HG03432 (cell line): ENCODE results near the gene RBM27.
"Not testable (repeated sequence)": the region's sequence is repeated elsewhere in the genome, so short reads cannot be mapped to it uniquely, and the experiment has no call there.

Experiments used
- ATAC-seq: cut with Tn5 transposase; IDR thresholded peaks from one replicate; pipeline ENCODE4 v1.9.1; 2021; ENCODE audit warnings: mild to moderate bottlenecking, moderate library complexity; ENCODE audit not compliant: unreplicated experiment

RBM27 gene, protein sequence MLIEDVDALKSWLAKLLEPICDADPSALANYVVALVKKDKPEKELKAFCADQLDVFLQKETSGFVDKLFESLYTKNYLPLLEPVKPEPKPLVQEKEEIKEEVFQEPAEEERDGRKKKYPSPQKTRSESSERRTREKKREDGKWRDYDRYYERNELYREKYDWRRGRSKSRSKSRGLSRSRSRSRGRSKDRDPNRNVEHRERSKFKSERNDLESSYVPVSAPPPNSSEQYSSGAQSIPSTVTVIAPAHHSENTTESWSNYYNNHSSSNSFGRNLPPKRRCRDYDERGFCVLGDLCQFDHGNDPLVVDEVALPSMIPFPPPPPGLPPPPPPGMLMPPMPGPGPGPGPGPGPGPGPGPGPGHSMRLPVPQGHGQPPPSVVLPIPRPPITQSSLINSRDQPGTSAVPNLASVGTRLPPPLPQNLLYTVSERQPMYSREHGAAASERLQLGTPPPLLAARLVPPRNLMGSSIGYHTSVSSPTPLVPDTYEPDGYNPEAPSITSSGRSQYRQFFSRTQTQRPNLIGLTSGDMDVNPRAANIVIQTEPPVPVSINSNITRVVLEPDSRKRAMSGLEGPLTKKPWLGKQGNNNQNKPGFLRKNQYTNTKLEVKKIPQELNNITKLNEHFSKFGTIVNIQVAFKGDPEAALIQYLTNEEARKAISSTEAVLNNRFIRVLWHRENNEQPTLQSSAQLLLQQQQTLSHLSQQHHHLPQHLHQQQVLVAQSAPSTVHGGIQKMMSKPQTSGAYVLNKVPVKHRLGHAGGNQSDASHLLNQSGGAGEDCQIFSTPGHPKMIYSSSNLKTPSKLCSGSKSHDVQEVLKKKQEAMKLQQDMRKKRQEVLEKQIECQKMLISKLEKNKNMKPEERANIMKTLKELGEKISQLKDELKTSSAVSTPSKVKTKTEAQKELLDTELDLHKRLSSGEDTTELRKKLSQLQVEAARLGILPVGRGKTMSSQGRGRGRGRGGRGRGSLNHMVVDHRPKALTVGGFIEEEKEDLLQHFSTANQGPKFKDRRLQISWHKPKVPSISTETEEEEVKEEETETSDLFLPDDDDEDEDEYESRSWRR

DNA sequence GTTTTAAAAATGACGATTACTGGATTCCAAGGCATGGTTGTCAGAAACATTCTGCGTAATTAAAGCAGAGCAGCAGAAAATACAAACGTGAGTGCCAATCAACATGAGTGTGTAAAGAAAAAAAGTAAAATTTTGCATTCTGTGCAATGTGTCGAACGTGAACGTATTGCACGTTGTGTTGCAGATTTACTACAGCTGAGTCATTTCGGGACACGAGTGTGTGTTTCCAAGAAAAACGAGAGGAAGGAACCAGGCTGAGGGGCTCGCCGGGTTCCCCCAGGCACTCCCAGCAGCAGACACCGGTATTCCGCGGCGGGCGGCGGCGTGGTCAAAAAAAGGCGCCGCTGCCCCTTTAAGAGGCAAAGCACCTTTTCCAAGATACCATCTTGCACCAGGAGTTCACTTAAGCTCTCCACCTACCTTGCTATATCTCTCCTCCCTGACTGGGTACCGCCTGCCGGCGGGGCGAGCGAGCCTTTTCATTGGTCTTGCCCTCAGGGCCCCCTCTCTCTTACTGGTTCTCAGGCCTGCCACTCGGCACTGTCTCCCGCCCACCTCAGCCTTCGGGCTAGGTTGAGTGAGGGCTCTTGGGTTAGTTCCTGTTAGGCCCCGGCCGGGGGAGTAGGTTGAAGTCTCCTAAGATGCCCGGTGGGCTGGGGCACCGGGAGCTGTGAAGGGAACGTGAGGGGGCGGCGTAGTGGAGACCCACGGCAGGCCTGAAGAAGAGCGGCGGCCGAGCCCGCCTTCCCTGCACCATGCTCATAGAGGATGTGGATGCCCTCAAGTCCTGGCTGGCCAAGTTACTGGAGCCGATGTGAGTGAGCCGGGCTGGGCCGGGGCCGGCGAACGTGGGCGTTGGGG, at the start of gene RBM27:
Gene RBM27 (plus strand): TSS at position 595 of the 861 bp plus-strand sequence. CDS start 161 bp downstream, at position 756.
- peak; percentile 100 for ATAC-seq

DNA sequence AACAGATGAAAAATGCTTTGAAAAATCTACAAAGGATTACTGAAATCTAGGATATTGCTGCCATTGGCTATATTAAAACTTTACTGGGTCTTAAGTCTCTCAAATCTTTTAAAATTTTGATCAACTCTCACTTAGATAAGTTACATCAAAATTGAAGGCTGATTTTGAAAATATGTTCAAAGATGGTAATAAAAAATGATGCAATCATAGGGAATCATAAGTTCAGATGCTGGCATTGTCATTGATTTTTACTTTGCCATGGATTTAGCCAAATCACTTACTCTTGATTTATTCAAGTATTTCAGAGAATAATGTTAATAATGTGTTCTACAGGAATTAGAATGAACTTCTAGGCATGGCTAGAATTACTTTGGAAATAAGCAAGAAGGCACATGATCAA, 45.1 kb upstream of the RBM27 start:
- no peak for ATAC-seq

DNA sequence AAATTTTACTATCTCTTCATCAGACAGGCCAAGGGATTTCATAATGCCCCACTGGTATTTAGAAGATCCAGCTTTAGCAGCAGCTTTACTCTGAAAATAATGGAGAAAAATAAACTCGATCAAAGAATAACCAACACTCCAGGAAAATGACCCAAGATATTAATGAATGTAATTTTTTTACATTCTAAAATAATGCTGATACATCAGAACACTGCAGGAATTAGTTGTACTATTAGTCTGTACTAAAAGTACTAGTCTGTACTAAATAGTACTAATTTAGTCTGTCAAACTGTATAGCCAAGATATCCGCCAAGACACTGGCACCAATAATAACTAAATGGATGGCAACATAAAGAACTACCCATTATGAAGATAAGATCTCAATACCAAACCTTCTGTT, 39.0 kb upstream of the RBM27 start:
- no peak for ATAC-seq

DNA sequence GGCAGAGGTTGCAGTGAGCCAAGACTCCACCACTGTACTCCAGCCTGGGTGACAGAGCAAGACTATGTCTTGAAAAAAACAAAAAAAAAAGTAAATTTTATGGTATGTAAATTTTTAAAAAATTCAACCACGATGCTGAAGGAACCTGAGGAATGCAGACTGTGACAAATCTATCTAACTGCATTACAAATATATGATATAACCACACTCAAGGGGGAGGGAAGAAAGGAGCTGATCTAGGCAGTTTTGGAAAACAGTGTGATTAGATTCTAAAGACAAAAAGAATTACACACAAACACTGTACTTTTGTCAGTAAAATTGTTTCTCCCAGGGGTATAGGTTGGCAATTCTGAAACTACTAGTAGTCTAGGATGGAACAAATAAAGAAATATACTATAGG, 37.9 kb upstream of the RBM27 start:
- no peak for ATAC-seq

DNA sequence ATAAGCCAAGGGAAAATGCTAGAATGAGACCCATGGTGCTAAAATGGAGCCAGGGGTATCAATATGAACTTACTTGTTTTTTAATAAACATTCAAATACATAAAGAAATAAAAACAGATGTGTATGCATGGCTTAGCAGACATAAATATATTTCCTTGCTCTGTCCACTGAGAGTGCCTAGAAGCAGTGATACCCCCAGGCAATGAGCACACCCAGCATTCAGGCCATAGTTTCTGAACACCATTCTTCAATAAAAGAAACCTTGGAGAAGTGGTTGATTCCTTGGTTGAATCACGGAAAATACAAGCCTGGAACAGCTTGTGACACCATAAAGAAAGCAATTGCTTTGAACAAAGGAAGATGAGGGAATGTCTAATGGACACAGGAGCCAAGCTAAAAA, 37.5 kb upstream of the RBM27 start:
- ATAC-seq, result no peak

DNA sequence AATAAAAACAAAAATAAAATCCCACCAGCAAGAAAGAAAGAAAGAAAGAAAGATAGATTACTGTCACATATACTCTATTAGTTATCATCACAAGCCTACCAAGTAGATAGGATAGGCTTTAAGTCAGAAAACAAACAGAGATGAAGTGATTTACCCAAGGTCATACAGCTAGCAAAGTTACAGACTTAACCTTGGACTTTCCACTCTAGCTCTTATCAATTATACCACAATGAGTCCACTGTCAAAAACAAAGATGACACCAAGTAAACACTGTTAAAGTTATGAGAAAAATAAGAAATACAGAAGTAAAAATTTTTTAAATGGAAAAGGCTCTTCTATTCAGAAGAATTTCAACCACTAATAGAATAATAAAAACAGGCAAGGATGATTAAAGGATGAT, 34.3 kb upstream of the RBM27 start:
- ATAC-seq, result no peak

DNA sequence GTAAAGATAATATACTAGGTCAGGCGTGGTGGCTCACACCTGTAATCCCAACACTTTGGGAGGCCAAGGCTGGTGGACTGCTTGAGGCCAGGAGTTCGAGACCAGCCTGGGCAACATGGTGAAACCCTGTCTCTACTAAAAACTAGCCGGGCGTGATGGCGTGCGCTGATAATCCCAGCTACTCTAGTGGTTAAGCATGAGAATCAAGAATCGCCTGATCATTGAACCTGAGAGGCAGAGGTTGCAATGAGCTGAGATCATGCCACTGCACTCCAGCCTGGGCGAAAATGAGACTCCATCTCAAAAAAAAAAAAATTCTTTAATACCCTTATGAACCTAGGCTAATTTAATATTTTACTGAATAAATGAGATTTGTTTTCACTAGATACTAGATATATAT, 30.4 kb upstream of the RBM27 start:
- ATAC-seq, result peak; percentile 66

DNA sequence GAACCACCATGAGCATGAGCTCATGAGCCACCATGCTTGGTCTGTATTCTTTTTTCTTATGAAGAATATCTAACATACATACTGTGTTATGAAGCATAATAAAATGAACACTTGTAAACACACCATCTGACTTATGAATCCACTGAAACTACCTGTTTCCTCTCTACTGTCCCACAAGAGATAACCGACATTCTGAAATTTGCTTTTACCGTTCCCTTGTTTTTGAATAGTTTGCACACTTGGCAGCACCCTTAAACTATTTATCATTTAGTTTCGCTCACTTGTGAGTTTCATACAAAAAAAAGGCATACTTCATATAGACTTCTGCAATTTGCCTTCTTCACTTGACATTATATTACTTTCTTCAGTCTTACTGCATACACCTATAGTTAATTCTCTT, 29.8 kb upstream of the RBM27 start:
- peak; percentile 96 for ATAC-seq

DNA sequence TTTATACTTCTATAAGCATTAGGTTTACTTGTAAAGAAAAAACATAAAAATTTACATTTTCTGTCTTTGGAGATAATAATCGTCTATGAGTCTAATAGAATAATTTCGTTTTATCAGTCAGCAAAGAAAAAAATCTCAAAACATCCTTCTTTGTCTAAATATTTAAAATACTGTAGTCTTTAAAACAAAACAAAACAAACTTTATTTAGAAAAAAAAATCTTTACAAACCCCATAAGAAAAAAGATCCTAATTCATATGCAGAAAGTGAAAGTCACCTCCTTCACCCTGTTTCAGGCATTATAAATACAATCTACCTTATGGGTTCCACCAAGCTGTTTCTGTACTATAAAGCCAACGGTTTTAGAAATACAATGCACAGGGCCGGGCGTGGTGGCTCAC, 26.6 kb upstream of the RBM27 start:
- no peak for ATAC-seq

DNA sequence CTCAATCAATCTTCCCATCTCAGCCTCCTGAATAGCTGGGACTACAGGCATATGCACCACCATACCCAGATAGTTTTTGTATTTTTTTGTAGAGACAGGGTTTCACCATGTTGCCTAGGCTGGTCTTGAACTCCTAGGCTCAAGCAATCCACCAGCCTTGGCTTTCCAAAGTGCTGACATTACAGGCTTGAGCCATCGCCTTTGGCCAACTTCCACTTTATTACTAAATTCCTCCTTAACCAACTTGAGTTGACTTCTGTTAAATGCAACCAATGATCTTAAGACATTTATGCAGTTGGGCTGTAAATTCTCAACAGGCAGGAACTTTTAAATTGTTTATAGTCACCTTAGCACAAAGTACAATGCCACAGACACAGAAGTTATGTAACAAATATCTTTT, 23.7 kb upstream of the RBM27 start:
- no peak for ATAC-seq

DNA sequence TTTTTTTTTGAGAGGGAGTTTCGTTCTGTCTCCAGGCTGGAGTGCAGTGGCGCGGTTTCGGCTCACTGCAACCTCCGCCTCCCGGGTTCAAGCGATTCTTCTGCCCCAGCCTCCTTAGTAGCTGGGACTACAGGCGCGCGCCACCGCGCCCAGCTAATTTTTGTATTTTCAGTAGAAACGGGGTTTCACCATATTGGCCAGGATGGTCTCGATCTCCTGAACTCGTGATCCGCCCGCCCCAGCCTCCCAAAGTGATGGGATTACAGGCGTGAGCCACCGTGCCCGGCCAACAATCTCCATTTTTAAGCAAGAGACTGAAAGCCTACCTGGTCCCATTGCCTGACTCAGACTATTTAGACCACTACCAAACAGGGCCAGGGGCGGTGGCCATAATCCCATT, 20.0 kb upstream of the RBM27 start:
- ATAC-seq, result not testable (repeated sequence)

DNA sequence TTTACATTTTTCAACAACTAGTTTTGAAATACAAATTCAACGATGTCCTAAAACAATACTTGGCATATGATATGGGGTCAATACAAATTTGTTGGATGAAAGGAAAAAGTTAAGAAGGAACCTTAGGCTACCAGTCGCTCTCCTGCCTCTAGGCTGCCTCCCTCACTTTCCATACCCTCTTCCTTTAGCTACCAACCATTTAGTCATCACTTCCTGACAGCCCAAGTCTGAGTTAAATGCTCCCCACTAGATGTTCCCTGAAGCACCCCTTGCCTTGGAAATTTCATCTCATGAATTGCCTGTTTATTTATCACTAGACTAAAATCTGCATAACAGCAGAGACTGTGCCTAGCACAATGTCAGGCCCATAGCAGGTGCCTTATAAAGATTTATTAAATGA, 18.2 kb upstream of the RBM27 start:
- no peak for ATAC-seq

DNA sequence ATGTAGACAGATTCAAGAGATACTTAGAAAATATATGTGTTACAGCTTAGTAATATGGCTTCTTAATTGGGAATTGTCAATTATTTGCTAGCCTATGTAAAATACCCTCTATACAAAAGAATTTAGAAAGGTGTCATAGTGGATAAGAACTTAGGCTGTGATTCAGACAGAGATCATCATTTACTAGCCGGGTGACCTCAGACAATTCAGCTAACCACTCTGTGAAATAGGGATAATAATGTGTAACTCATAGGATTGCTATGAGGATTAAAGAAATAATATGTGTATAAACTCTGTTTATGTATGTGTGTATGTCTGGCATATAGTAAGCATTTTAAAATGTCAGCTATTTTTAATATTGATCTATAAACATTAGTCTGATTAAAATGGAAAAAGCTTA, 15.0 kb upstream of the RBM27 start:
- no peak for ATAC-seq

DNA sequence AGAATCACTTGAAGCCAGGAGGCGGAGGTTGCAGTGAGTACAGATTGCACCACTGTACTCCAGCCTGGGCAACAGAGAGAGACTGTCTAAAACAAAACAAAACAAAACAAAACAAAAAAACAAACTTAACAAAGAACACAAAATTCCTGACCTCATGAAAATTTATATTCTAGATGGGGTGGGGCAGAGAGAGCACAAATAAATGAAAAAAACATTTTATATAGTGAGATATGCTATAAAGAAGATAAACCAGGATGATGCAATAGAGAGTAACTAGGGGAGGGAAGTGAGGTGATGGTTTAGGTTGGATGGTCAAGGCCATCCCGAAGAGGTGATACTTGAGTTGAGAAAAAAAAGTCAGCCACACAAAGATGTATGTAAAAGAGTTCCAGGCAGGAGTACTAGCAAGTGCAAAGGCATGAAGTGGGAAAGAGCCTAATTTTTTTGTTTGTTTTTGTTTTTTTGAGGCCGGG, 10.8 kb upstream of the RBM27 start:
- ATAC-seq, result no peak

DNA sequence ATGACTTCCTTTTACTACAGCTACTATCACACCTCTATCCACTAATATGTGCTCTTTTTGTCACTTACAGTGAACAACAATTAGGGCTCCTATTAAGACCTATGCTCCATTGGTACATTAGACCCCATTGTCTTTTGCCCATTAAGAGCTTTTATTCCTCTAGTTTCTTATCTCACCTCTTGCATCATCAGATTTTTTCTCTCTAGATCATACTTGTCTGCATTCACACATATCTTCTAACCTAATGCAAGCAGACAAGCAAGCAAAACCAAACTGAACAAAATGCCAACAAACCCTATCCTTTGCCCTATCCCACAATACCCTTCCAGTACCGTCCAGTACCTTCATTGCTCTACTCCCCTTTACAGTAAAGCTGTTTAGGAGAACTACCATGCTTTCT, 10.1 kb upstream of the RBM27 start:
- ATAC-seq, result no peak

DNA sequence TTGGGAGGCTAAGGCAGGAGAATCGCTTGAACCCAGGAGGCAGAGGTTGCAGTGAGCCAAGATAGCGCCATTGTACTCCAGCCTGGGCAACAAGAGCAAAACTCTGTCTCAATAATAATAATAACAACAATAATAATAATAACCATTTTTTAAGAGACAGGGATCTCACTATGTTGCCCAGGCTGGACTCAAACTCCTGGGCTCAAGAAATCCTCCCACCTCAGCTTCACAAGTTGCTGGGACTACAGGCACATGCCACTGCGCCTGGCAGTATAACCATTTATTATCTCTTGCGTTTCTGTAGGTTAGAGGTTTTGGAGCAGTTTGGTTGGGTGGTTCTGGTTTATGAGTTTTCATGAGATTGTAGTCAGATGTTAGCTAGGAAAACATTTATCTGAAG, 8.4 kb upstream of the RBM27 start:
- ATAC-seq, result not testable (repeated sequence)

DNA sequence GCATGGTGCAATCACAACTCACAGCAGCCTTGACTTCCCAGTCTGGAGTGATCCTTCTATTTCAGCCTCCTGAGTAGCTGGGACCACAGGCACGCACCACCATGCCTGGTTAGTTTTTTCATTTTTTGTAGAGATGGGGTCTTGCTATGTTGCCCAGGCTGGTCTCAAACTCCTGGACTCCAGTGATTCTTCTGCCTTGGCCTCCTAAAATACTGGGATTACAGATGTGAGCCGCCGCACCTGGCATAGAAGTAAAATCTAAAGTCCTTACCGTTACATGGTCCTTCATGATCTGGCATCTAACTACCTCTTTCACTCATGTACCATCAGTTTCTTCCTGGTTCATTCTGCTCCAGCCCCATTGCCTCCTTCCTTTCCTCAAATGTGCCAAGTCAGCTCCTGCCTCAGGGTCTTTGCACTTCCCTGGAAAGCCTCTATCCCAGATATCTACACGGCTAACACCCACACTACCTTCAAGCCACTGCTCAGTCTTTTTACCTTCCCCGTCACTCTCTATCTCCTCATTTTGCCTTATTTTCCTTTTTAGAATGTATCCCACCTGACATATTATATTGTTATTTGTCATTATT, 6.9 kb upstream of the RBM27 start:
- no peak for ATAC-seq

DNA sequence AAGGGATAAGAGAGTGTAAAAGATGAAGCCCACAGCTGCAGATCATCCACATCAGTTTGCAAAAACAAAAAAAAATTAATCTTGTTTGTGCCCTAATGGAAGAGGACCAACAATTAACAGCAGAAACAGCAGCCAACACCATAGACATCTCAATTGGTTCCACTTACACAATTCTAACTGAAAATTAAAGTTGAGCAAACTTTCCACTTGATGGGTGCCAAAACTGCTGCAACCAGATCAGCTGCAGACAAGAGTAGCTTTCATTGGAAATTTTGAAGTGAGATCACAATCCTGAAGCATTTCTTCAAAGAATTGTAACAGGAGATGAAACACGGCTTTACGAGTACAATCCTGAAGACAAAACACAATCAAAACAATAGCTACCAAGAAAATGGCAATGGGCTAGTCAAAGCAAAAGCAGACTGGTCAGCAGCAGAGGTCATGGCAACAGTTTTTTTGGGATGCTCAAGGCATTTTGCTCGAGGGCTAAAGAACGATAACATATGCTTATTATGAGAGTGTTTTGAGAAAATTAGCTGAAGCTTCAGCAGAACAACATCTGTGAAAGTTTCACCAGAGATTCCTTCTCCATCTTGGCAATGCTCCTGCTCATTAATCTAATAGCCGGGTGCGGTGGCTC, 4.1 kb upstream of the RBM27 start:
- ATAC-seq, result no peak

DNA sequence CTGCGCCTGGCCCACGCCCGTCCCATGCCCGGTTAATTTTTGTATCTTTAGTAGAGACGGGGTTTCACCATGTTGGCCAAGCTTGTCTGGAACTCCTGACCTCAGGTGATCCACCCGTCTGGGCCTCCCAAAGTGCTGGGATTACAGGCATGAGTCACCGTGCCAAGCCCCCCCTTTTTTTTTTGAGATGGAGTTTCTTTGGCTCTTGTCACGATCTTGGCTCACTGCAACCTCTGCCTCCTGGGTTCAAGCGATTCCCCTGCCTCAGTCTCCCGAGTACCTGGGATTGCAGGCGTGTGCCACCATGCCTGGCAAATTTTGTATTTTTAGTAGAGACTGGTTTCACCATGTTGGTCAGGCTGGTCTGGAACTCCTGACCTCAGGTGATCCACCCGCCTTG, 1.6 kb upstream of the RBM27 start:
- not testable (repeated sequence) for ATAC-seq

DNA sequence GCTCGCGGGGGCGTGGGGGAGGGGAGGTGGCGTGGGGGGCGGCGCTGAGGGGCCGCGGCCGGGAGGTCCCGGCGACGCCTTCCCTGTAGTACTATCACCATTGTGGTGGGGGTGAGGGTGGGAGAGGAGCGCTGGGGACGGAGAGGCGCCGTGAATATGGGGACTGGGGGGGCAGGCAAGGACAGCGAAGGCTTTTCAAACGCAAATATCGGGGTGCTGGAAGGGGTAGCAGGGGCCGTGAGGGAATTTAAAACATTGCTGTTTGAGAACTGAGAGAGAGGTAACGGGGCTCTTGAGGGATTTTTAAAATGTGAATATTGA, 427 bp downstream of the RBM27 start:
- no peak for ATAC-seq
